NCI-H446 treated with DMSO at 0.1 percent for 48 hours (cell line): Measurements from ENCODE around the gene PTH1R.

Experiments used
- DNase-seq: peaks from one replicate; lab custom pipeline; 2025; lab: John Stamatoyannopoulos, UW

PTH1R gene

DNA sequence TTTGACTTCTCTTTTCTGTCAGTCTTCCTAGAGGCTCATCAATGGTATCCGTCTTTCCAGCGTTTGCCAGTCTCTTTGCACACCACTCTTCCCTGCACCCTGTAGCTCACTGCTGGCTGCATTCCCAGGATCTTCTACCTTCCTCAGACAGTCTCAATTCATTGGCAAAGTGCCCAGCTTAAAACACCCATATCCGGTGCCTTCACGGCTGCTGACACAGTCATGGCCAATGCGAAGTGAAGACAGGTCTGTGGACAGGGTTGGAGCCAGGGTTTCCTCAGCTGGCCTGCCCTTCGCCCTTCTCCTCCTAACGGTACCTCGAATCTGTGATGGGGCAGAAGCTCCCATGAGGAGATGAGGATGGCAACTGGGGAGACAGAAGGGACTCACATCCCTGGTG, 36.1 kb downstream of the PTH1R start:
- DNase-seq, result no peak

DNA sequence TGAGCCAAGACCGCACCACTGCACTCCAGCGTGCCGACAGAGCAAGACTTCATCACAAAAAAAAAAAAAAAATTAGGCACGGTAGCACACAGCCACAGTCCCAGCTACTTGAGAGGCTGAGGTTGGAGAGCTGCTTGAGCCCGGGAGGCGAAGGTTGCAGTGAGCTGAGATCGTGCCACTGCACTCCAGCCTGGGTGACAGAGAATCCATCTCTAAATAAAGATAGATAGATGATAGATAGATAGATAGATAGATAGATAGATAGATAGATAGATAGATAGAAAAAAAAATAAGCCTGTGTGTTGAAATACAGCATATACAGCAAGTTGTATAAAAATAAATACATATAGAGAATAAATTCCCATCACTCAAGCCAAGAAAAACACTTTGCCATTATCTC, 37.3 kb downstream of the PTH1R start:
- DNase-seq, result no peak

DNA sequence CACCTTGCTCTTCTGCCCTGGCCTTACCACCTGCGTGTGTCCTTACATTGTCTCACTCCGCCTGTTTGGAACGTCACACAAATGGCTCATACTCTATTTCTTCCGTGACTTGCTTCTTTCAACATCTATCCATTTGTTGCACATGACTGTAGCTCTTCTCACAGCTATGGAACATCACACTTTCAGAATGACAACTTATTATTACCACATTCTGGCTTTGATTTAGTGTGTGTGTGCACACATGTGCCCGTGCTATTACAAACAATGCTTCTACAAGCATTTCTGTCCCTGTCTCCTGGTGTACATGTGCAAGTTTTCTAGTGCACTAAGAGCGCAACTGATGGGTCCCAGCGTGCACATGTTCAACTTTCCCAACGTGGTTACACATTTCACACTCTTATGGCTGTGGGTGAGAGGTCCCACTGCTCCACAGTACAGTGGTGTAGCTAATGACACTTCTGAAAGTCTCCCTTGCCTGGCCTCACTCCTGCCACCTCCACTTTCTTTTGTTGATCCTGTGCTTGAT, 37.8 kb downstream of the PTH1R start:
- DNase-seq, result no peak

DNA sequence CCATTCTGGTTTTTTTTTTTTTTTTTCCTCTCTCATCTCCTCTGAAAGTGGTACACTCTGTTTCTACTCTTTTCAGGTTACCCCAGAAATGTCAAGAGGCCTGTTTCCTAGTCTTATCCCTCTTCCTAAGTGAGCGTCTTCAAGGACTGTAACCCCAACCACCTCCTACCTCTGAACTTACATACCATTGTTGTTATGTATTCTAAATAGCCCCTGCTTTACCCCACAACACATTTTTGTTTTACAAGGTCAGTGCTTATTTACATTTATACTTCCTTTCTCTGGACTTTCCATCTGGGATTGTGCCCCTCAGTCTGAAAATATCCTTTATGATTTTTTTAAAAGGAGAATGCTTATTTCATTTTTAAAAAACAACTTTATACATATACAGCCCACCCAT, 38.8 kb downstream of the PTH1R start:
- DNase-seq, result no peak

DNA sequence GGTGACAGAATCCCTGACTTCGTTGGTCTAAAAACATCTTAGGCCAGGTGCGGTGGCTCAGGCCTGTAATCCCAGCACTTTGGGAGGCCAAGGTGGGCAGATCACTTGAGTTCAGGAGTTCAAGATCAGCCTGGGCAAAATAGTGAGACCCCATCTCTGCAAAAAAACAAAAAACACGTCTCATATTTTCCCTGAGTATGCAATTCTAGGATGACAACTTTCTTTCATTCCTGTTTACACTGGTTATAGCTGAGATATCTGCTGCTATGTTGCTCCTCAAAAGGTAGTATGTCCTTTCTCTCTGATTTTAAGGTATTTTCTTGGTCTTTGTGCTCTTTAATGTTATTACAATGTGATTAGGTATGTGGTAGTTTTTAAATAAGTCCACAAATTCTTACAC, 39.3 kb downstream of the PTH1R start:
- DNase-seq, result no peak

DNA sequence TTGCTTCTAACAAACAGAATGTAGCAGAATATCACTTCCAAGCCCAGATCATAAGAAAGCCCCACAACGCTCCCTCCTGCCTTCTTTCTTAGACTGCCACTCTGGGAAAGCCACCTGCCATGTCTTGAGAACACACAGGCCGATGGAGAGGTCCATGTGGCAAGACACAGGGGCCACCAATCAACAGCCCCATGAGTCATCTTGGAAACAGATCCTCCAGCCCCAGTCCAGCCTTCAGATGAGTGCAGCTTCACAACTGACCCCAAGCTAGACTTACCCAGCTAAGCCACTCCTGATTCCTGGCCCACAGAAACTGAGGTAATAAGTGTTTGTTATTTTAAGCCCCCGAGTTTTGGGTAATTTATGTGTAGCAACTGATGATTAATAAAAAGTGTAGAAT, 39.7 kb downstream of the PTH1R start:
- DNase-seq, result no peak

DNA sequence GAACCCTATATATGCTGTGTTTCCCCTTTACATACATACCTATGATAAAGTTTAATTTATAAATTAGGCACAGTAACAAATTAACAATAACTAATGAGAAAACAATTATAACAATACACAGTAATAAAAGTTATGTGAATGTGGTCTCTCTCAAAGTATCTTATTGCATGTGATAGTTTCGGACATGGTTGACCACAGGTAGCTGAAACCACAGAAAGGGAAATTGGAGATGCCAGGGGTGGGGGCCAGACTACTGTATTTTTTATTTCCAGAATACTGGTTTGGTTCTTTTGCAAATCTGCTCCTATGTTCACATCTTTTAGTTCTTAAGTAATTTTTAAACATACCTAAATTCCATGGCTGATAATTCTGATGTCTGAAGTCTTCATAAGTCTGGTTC, 40.7 kb downstream of the PTH1R start:
- no peak for DNase-seq

DNA sequence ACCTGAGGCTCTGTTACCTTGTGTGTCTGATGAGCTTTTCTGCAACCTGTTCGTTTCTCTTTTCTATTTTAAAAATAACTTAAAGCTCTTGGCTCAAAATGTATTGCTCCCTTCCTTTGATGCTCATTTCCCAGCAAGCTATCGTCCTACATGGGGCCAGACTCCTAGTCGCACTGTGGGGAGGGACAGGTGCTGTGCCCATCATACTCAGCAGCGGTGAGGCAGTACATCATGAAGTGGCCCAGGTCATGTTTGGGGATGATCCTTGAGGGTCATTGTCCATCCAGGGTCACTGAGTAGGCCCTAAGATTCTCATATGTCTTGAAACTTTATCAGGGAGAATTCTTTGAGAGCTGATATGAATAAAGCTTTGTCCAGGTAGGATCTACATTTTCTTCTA, 41.1 kb downstream of the PTH1R start:
- DNase-seq, result no peak

DNA sequence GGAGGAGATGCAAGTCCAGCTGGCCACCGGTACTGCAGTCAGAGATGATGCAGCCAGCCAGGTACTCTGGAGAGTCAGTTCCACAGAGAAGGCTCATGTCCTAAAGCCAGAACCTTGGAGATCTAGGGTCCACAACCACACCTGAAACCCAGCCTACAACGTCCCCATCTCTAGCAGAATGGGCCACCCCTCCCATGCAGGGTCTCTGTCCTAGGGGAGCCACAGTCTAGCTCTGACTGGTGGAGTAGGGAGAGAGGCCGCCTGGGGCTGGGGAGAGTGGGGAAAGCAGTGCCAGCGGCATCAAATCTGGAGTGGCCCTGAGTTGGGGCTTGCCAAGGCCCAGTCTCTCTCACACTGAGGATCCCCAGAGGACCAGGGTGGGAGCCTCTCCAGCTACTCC, 43.5 kb downstream of the PTH1R start:
- no peak for DNase-seq

DNA sequence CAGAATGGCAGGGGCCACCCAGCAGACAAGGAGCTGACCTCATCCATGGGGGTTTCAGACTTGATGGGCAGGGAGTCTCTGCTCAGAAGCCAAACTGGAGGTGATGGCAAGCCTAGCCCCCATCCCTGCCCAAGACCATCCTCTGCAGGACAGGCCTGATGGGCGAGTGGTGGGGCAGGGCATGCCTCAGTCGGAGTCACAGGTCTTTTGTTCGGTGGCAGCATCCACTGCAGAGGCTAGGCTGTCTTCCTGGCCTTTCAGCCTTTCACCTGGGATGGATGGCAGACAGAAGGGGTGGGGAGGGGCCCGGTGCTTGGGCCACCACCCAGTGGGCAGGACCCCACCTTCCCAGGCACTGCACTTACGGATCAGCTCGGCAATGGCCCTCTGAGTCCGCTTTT, 44.4 kb downstream of the PTH1R start:
- no peak for DNase-seq

DNA sequence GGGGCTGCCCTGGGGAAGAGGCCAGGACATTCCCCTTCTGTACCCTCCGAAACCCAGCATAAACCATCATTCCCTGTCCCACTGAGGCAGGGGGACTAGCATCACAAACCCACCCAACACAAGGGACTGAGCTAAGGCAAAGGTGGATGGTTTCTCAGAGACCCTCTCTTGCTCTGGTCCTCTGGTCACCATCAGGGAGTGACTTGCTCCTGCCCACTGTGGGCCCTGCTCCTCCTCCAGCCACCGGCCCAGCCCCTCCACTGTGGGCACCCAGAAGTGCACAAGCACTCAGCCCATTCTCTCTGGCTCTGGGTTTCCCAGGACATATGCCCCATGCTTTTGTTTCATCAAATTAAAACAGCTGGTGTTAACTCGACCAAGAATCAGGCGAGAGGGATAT, 44.9 kb downstream of the PTH1R start:
- DNase-seq, result no peak

DNA sequence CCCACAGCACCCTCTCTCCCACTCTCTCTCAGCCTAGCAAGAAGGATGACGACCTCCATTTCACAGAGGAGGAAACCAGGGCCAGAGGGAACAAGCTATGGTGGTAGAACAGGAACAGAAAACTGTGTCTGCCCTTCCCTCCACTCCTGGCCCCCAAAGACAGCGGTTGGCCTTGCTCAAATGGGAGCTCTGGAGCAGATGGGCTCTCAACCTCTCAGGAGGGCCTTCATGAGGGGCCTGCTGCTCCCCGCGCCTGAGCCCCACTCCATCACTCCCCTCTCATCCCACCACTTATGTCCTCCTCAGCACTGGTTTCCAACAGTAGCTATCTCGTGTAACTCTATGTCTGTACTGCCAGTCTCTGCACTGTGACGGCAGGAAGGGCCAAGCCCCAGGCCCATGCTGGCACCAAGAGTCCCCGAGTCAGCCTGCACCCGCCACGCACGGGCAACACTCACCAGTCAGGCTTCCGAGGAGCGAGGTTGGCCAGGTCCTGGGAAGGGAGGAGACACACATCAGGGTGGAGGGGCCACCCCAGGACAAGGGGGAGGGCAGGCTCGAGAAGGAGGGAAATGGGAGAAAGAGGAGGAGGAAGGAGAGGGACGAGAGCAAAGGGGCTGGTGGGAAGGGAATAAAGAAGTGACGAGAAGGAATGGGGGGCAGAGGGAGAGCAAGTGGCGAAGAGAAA, 45.5 kb downstream of the PTH1R start:
- DNase-seq, result no peak

DNA sequence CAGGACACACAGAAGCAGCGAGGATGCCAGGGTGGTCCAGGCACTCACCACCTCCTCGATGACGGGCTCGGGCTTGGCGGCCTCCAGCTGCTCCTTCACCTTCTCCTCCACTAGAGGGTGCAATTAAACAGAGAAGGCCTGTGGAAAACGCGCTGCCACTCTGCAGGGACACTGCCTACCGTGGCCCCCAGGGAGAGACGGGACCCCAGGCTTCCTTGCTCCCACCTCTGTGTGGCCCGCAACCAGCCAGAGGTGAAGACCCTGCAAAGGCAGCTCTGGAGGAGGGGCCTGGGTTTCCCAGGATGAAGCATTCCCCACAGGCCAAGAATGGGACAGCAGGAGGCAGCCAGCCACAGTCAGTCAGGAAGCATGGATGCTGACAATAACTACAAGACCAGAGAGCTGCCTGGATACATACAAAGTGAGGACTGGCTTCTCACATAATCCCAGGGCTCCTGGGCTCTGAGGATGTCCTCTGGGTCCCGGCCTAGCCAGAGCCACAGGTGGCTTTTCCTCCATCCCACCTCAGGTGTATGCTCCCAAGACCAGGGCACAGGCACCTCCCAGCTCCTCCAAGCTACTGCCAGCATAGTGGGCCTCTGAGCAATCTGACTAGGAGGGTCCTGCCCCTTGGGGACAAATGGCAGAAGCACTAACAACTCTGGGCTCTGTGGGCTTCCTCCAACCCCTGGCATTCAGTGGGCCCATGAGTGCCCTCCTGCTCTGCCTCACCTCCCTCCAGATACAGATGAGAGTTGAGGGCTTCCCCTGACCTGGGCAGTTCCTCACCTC, 46.2 kb downstream of the PTH1R start:
- no peak for DNase-seq

DNA sequence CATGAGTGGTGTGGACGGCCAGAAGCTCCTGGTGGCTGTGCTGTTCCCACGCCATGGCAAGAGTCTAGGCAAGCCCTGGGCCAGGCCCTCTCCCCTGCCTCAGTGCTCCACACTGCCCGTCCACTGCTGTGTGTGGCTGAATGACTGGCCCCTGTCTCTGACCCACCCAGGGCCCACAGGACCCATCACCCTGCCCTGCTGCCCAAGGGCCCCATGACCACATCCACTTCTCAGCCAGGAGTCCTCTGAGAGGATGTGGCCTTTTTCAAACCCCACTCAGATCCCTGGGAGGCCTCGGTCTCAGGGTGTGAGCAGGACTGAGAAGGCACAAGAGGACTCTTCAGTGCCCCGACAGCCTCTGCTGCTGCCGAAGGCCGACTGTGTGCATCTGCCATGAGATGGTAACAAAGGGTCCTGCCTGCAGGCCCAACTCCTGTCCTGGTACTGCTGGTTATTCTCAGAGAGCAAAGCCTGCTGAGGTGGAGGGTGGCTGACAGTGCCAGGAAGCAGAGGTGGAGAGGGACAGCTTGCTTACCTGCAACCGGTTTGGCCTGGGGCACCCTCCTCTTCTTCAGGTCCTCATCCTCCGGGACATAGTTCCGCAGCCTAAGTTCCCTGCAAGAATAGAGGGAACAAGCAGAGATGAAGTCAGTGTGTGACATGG, 47.5 kb downstream of the PTH1R start:
- no peak for DNase-seq

DNA sequence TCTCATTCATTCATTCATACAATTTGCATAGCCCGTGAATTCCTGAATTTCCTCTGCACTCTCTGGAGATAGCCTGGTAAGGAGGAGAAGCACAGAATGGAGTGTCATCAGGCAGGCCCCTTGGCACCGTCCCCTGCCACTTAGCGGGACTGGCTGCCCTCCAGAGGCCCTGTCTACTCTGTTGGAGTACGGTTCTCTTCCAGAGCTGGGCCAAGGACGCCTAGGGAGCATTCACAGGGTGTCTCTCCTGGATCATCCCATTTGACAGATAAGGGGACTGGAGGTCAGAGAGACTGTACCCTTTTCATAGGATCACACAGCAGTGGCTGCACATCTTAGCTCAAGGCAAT, 48.0 kb downstream of the PTH1R start:
- DNase-seq, result no peak

DNA sequence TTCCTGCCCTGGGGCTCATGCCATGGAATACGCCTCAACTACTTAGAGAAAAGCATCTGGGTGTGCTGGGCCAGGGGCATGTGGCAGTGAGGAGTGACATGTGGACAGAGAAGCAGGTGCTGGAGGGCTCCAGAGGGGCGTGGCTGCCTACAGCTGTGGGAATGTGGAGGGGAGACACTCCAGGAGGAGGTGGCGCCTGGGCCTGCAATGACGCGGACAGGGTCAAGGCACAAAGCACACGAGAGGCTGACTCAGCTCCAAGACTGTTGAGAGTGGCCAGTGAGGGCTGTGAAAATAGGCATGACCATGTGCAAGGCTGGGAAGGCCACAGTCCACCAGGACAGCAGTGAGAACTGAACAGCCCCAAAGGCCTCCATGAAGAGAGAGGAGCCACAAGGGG, 48.5 kb downstream of the PTH1R start:
- no peak for DNase-seq

DNA sequence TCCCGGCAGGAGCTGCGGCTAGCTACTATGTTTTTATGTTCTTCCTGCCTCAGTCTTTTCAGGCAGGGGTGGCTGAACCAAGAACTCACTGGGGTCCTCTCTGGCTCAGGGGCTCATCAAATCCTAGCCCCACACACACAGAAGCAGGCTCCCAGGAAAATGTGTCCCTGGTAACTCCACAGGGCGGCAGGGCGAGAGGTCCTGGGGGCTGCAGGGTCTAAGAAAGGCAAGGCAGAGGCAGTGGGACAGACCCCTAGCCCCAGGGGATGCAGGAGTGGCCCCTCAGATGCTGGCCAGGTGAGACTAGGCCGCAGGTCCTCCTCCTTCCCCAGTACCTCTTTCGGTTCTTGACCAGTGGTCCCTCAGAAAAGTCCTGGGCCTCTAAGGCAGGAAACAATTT, 48.9 kb downstream of the PTH1R start:
- no peak for DNase-seq

DNA sequence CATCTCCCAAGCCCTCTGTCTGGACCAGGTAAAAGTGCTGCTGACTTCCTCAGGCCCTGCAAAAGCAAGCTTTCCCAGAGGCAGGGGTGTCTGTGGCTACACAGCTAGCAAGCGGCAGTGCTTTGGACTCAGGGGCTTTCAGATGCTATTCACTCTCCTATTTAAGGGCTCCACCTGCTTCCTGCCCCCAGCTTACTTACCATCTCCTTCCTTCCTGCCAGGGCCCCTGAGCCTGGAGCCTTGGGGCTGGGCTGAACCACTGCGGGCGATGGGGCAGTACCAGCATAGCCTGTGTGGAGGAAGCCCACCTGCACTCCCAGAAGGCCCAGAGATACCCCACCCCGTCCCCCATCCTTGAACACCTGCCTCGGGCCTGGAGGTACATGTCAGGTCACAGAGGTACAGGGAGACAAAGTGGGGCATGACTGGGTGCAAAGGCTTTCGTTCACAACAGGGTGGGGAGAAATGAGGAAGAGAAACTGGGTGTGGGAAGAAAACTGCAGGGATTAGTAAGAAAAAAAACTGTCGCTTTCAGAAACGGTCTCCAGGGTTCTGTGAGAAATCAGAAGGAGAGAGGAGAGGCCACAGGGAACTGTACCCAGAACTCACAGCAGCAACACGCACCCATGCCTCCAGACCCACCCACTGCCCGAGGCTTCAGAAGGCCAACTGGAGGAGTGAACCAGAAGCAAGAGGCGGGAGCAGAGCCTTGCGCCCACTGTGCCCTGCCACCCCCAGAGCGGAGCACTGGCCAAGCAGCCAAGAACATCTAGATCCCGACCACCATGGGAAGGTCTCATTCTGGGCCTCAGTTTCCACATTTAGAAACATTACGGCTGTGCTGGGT, 49.6 kb downstream of the PTH1R start:
- no peak for DNase-seq

DNA sequence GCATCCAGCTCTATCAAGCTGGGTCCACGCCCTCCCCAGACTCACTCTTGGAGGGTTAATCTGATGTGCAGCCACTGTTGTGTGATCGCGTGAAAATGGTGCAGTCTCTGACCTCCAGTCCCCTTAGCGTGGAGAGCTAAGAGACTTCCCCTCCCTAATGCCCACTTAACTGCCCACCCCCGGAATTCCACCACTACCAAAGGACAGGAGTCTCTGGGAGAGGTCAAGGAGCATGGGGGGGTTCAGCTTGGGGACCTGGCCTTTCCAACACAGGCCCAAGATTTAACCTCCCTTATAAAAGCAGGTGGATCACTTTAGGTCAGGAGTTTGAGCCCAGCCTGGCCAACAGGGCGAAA, 50.2 kb downstream of the PTH1R start:
- no peak for DNase-seq

DNA sequence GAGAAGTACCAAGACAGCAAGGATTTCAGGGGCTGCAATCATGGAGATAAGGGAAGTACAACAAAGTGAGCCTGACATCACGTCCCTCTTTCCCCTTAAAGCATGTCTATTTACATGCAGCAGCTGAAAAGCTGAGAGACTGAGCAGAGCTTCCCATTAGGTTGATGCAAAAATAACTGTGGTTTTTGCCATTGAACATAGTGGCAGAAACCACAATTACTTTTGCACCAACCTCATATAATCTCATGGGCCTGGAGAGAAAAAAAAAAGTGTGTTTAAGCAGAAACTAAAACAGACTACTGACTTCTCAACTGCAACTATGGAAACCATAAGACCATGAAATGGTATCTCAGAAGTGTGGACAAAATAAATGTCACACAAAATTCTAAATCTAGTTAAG, 50.8 kb downstream of the PTH1R start:
- no peak for DNase-seq

DNA sequence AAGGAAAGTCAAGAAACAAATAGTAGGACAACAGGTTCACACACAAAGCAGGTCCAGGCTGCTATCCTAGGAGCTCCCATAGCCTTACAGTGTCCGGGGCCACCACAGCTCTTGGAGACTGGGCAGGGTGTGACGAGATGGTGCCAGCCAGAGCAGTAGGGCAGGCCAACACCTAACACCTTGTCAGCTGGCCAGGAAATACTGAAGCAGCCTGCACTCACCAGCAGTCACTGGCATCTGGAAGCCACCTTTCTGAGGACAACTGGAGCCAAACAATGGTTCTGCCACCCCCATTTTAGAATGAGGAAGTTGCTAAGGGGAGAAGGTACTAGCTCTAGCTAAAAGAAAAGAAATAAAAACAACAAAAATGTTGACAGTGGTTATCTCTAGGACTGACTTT, 51.8 kb downstream of the PTH1R start:
- no peak for DNase-seq

DNA sequence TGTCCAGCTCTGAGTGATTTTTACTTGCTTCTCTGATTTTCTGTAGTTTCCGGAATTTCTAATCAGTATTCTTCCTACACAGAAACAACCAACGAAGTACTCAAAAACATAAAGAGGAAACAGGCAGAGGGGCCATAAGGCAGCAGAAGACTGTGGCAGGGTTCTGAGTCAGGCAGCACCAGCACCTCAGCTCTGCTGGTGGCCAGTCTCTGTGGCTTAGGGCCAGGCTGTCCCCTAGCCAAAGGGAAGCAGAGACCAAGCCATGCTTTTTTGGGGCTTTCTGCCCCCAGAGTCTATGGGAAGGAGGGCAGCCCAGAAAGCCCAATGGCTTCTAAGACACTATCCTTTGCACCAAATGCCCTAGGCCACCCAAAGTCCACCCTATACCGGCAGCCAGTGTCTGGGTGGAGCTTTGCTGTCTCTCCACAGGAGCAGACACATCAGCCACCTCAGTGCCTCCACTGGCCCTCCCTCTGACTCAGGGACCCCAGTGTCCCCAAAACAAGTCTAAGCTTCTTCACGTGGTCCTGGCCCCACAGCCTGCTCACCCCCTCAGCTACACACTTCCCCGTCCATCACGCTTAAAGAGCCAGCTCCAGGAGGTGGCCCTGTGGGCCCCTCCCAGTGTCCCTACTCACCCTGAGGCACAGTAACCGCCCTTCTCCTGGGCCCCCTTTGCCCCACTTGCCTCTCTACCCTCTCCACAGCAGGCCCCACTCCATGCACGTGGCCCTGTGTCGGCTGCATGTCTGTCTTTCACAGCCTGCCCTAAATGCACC, 52.8 kb downstream of the PTH1R start:
- no peak for DNase-seq
